CD4-positive, alpha-beta T cell (primary cell): ENCODE results near the gene PDSS2. TPM values are rescaled to one million over a fixed set of nuclear protein-coding genes. Genes with fewer than 3 reads are reported as not detected.

Experiments
- ATAC-seq: fragments of 200-7000 bp; cut with Tn5 transposase; one replicate; pipeline ENCODE4 v1.10.0; 2022; ENCODE audit warnings: mild to moderate bottlenecking; ENCODE audit not compliant: poor library complexity
- CTCF ChIA-PET: fragments of 350-600 bp; sonication (Branson Sonifier 250); formaldehyde crosslinking; loops from one replicate; lab custom pipeline; 2021; ENCODE audit warnings: antibody characterized with exemption, inconsistent platforms; lab: Charles Lee
- POLR2A ChIA-PET: fragments of 350-600 bp; sonication (Branson Sonifier 250); formaldehyde crosslinking; loops from one replicate; lab custom pipeline; 2021; ENCODE audit warnings: antibody characterized with exemption, inconsistent platforms; lab: Charles Lee
- DNase-seq, 14 experiments: peaks; one replicate each; pipeline ENCODE4 v3.0.0-alpha.2; 2013 to 2020; ENCODE audit warnings: mixed read lengths in 2 of 14
- H3K27ac ChIP-seq, 2 donors: one replicate each; pipeline versions ENCODE4 v1.5.1 to v1.7.0; 2013; ENCODE audit warnings: low read length in 2 of 2, low read depth in 1 of 2, mild to moderate bottlenecking in 1 of 2
- H3K27me3 ChIP-seq, 2 experiments: 1 replicate in 1 of 2; 2 replicates in 1 of 2; pipeline versions ENCODE4 v1.6.1 to v1.7.0; 2013; ENCODE audit warnings: low read length in 2 of 2, control low read depth in 1 of 2, mild to moderate bottlenecking in 1 of 2, moderate library complexity in 1 of 2; ENCODE audit not compliant: insufficient read depth in 2 of 2, control insufficient read depth in 1 of 2
- H3K36me3 ChIP-seq: one replicate; pipeline ENCODE4 v1.6.1; 2013; ENCODE audit warnings: low read length, control low read depth; ENCODE audit not compliant: insufficient read depth
- H3K4me1 ChIP-seq: one replicate; pipeline ENCODE4 v1.6.1; 2013; ENCODE audit warnings: low read length, control low read depth; ENCODE audit not compliant: insufficient read depth
- H3K4me3 ChIP-seq: one replicate; pipeline ENCODE4 v1.5.1; 2013; ENCODE audit warnings: mild to moderate bottlenecking, low read length, moderate library complexity
- H3K9me3 ChIP-seq, 2 experiments: 1 replicate in 1 of 2; 2 replicates in 1 of 2; pipeline versions ENCODE4 v1.6.1 to v1.7.0; 2013; ENCODE audit warnings: low read length in 2 of 2, mild to moderate bottlenecking in 2 of 2, control low read depth in 1 of 2, moderate library complexity in 1 of 2; ENCODE audit not compliant: control insufficient read depth in 1 of 2, insufficient read depth in 1 of 2
- H3K27ac Mint-ChIP-seq: one replicate; pipeline ENCODE4 v1.8.0; 2020; ENCODE audit warnings: mixed read lengths
- H3K27me3 Mint-ChIP-seq: one replicate; pipeline ENCODE4 v1.8.0; 2021; ENCODE audit warnings: mixed read lengths
- H3K36me3 Mint-ChIP-seq: one replicate; pipeline ENCODE4 v1.8.0; 2021; ENCODE audit warnings: low read depth, mixed read lengths
- H3K4me1 Mint-ChIP-seq: one replicate; pipeline ENCODE4 v1.8.0; 2021; ENCODE audit warnings: low read depth, mixed read lengths
- H3K4me3 Mint-ChIP-seq: one replicate; pipeline ENCODE4 v1.8.0; 2020; ENCODE audit warnings: mild to moderate bottlenecking, mixed read lengths
- H3K9me3 Mint-ChIP-seq: one replicate; pipeline ENCODE4 v1.8.0; 2020; ENCODE audit warnings: mixed read lengths
- intact Hi-C, 2 experiments: fragments of 100-400 bp; cut with DNase I in 1 of 2; cut with micrococcal nuclease in 1 of 2; formaldehyde crosslinking; loops; one replicate each; pipeline versions ENCODE4 v1.15.1 to v1.9.0; 2023 to 2025; cut with DNase I, micrococcal nuclease
- total RNA-seq, 174 experiments: library from RNA in 2 of 174; stranded (reverse) in 2 of 174; gene quantifications; one replicate each; pipeline ENCODE4 v1.2.3 and lab custom pipeline; 2021 to 2026
- TF ChIP-seq, protein P1 (sequence below): fragments of 200-600 bp; IDR thresholded peaks from one replicate; pipeline ENCODE4 v1.8.0; 2022; ENCODE audit warnings: antibody characterized with exemption, mild to moderate bottlenecking

Gene PDSS2
- total RNA-seq, 2 experiments from 2014 or later = 5.8 to 6.6 TPM

DNA sequence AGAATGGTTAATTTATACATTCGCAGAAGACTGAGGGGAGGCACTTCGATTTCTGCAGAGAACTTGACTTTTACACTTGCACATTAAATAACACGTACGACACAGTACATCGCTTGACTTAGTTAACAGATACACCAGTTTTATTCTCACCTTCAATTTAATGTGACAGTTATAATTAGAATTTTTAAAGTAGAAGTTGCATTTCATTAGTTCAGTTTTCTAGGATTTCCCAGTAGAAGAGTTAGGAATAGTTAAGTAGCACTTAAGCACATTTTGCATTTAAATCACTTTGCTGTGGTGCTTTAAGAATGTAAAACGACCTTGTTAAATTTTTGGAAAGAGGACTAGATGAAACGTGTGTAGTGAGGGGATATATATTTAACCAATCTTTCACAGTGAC lies 342.4 kb downstream of the PDSS2 start:
- intact Hi-C loops = loop anchor here (10.0 kb wide), 4 partner anchors 92 to 1978 kb away; partner anchors contain the start of genes CEP57L1 (in 1 of the 2), MTRES1 (in 1 of the 2), PDSS2 (in 1 of the 2) and SEC63 (in 1 of the 2)
- no peaks in the 10 kb centered on the region for H3K27me3 Mint-ChIP-seq
- H3K4me3 Mint-ChIP-seq = peak overlapping the region; percentile 89
- no peaks in the 10 kb centered on the region for H3K9me3 Mint-ChIP-seq
- no peak overlapping the region for H3K4me3 ChIP-seq
- H3K36me3 ChIP-seq = no peaks in the 10 kb centered on the region
- ChIA-PET CTCF (no interaction called here), POLR2A (no interaction called here)
- peaks cover 18% of the 10 kb centered on the region for H3K4me1 Mint-ChIP-seq
- TF ChIP-seq, protein P1, sequence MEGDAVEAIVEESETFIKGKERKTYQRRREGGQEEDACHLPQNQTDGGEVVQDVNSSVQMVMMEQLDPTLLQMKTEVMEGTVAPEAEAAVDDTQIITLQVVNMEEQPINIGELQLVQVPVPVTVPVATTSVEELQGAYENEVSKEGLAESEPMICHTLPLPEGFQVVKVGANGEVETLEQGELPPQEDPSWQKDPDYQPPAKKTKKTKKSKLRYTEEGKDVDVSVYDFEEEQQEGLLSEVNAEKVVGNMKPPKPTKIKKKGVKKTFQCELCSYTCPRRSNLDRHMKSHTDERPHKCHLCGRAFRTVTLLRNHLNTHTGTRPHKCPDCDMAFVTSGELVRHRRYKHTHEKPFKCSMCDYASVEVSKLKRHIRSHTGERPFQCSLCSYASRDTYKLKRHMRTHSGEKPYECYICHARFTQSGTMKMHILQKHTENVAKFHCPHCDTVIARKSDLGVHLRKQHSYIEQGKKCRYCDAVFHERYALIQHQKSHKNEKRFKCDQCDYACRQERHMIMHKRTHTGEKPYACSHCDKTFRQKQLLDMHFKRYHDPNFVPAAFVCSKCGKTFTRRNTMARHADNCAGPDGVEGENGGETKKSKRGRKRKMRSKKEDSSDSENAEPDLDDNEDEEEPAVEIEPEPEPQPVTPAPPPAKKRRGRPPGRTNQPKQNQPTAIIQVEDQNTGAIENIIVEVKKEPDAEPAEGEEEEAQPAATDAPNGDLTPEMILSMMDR = no peak
- peaks cover 21% of the 10 kb centered on the region for H3K4me1 ChIP-seq
- H3K27me3 ChIP-seq = peaks cover 0 to 4% of the 10 kb centered on the region in 2 experiments
- ATAC-seq (no peak), DNase-seq (no peak)
- no peak overlapping the region for H3K27ac Mint-ChIP-seq
- no peak overlapping the region for H3K27ac ChIP-seq
- H3K9me3 ChIP-seq = no peaks in the 10 kb centered on the region
- H3K36me3 Mint-ChIP-seq = no peaks in the 10 kb centered on the region

DNA sequence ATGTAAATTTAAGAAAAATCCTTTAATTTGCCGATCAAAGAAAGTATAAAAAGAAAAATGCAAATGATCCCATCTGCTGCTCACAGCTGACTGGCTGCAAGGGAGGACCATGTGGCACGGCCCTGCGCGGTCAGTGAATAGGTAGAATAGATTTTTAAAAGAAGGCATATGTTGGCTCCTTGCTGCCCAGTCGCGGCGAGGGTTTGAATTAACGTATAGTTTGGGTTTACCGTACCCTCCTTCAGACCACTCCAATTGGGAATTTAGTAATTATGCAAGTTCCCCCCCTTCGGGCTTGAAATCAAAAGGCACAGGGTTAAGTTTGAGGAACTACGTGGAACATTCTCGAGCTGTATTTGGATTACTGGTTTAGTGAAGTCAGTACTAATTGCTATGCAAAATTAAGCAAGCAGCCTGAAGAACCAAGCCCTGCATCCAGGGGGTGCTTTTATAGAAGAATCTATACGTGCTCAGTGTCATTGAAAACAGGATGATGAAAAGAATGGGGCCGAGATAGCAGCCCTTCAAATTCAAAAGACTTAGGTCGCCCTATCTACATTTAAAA lies 343.0 kb downstream of the PDSS2 start:
- H3K27me3 Mint-ChIP-seq = no peaks in the 10 kb centered on the region
- TF ChIP-seq, protein P1 = no peak
- Histone ChIP-seq H3K27me3 (peaks cover 0 to 4% of the 10 kb centered on the region in 2 experiments), H3K9me3 (no peaks in the 10 kb centered on the region), H3K27ac (no peak overlapping the region), H3K4me1 (peaks cover 21% of the 10 kb centered on the region), H3K36me3 (no peaks in the 10 kb centered on the region), H3K4me3 (peak overlapping the region; percentile 53)
- H3K4me3 Mint-ChIP-seq = peak overlapping the region; percentile 89
- intact Hi-C loops = loop anchor here (10.0 kb wide), 4 partner anchors 92 to 1978 kb away; partner anchors contain the start of genes CEP57L1 (in 1 of the 2), MTRES1 (in 1 of the 2), PDSS2 (in 1 of the 2) and SEC63 (in 1 of the 2)
- ChIA-PET CTCF (interaction anchor here (1.1 to 1.3 kb wide), 2 partner anchors 88 to 89 kb away, joined by 3 read pairs; partner anchors contain the start of gene MTRES1), POLR2A (interaction anchor here (0.9 to 1.4 kb wide), 3 partner anchors 88 to 1145 kb away, joined by 3 to 5 read pairs (median 4); partner anchors contain the start of gene PDSS2)
- H3K4me1 Mint-ChIP-seq = peaks cover 18% of the 10 kb centered on the region
- H3K27ac Mint-ChIP-seq = no peak overlapping the region
- peak in 4 of 14 experiments; percentile 7 to 52 (median 34) for DNase-seq
- H3K36me3 Mint-ChIP-seq = no peaks in the 10 kb centered on the region
- no peaks in the 10 kb centered on the region for H3K9me3 Mint-ChIP-seq
- peak; percentile 43 for ATAC-seq

DNA sequence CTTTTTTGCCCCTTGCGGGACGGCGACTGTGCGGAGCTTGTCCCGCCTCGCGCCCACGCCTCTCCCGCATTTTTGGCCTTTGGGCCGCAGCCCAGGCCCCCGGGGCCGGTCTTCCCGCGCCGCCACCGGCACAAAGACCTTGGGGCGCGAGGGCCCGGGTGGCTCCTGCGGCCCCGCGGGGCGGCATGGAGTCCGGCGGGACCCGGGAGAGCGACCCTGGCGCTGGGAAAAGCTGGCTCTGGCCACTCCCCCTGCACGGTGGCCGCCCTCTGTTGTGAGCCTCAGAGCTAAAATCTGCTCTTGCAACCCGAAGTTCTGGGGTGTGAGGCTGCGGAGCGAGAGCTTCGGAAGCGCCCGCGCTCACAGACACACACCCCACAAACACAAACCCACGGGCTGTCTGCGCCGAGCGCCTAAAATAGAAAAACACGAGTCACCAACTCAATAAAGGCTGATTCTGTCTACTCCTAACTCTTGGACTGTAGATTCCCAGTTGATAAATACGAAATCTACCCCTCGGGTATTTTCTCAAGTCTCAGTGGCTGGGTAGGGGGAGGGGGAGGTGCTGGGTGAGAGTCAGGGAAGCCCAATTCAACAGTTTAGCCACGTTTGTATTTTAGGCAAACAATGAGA lies 343.6 kb downstream of the PDSS2 start:
- H3K4me3 ChIP-seq = peak overlapping the region; percentile 53
- DNase-seq (peak in 7 of 14 experiments; percentile 6 to 48 (median 28)), ATAC-seq (peak; percentile 23)
- peaks cover 0 to 4% of the 10 kb centered on the region in 2 experiments for H3K27me3 ChIP-seq
- peaks cover 18% of the 10 kb centered on the region for H3K4me1 Mint-ChIP-seq
- H3K36me3 ChIP-seq = no peaks in the 10 kb centered on the region
- H3K27me3 Mint-ChIP-seq = no peaks in the 10 kb centered on the region
- no peaks in the 10 kb centered on the region for H3K36me3 Mint-ChIP-seq
- peak overlapping the region; percentile 89 for H3K4me3 Mint-ChIP-seq
- H3K27ac ChIP-seq = no peak overlapping the region
- ChIA-PET POLR2A (interaction anchor here (0.6 to 1.4 kb wide), 4 partner anchors 87 to 1146 kb away, joined by 3 to 5 read pairs (median 4); partner anchors contain the start of gene PDSS2), CTCF (interaction anchor here (1.1 to 1.3 kb wide), 2 partner anchors 88 to 89 kb away, joined by 3 read pairs; partner anchors contain the start of gene MTRES1)
- no peaks in the 10 kb centered on the region for H3K9me3 Mint-ChIP-seq
- no peak overlapping the region for H3K27ac Mint-ChIP-seq
- H3K9me3 ChIP-seq = no peaks in the 10 kb centered on the region
- TF ChIP-seq, protein P1 = no peak
- H3K4me1 ChIP-seq = peaks cover 21% of the 10 kb centered on the region
- intact Hi-C loops = loop anchor here (10.0 kb wide), 4 partner anchors 91 to 1979 kb away; partner anchors contain the start of genes CEP57L1 (in 1 of the 2), MTRES1 (in 1 of the 2), PDSS2 (in 1 of the 2) and SEC63 (in 1 of the 2)
